Cardiac muscle cell (in vitro differentiated cells and primary cell): ENCODE data around the gene MPG. TPM values are rescaled to one million over a fixed set of nuclear protein-coding genes. Genes with fewer than 3 reads are reported as not detected.

Experiments used
- DNase-seq, 2 donors: peaks; one replicate each; pipeline versions ENCODE4 v3.0.0 to v3.0.0-alpha.2; 2010 to 2017; ENCODE audit warnings: low read depth in 1 of 2, low spot score in 1 of 2
- H3K27ac ChIP-seq: fragments of 200-600 bp; sonication (generic); 2 replicates; pipeline ENCODE4 v1.5.1; 2016
- H3K27me3 ChIP-seq: fragments of 200-600 bp; sonication (generic); 2 replicates; pipeline ENCODE4 v1.6.0; 2016; ENCODE audit warnings: control low read depth
- H3K36me3 ChIP-seq: fragments of 200-600 bp; sonication (generic); 2 replicates; pipeline ENCODE4 v1.5.1; 2016; ENCODE audit warnings: control low read depth
- H3K4me1 ChIP-seq: fragments of 200-600 bp; sonication (generic); 2 replicates; pipeline ENCODE4 v1.8.1; 2017; ENCODE audit warnings: low read depth, mild to moderate bottlenecking, mixed run types
- H3K4me3 ChIP-seq: fragments of 200-600 bp; sonication (generic); 2 replicates; pipeline ENCODE4 v1.5.1; 2016; ENCODE audit warnings: mild to moderate bottlenecking
- H3K9me3 ChIP-seq: fragments of 200-600 bp; sonication (generic); 2 replicates; pipeline ENCODE4 v1.5.1; 2017; ENCODE audit warnings: low read depth, mild to moderate bottlenecking, control low read depth
- polyA plus RNA-seq: library from polyadenylated mRNA; unstranded; fragments of >200 nt; fragmentation: Nextera tagmentation; extraction: Ambion mirVana; gene quantifications from 2 replicates; pipeline ENCODE4 v1.2.1, GENCODE V29; 2016
- total RNA-seq: library from RNA; depleted of rRNA; stranded (reverse); fragments of >200 nt; gene quantifications from 2 replicates; pipeline ENCODE4 v1.2.3, GENCODE V29; 2016
- TF ChIP-seq, protein P1 (sequence below): IDR thresholded peaks from 2 replicates; pipeline ENCODE4 v1.5.1; 2012; ENCODE audit warnings: low read depth, mild to moderate bottlenecking, low read length

MPG gene
- total and polyA plus RNA-seq, 2 experiments from 2014 or later, result 78.2 to 90.2 TPM

DNA sequence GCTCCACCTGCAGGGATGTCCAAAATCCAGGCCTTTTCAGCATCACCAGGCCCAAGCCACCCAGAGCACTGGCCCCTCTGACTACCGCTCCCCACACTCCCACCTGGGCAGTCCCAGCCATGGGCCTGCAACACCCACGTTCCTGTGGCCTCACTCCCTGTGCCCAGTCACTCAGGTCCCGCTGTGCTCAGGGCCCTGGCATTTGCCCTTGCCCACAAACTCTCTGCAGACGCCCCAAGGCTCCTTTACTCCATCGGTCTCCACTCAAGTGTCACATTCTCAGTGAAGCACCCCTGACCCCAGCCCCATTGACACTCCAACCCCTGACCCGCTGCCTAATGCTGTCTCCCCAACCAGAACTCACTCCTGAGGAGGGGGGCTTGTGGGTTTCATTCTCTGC lies 23.6 kb downstream of the MPG start:
- Histone ChIP-seq H3K4me1 (no peaks in the 10 kb centered on the region), H3K27me3 (no peaks in the 10 kb centered on the region), H3K36me3 (no peaks in the 10 kb centered on the region), H3K27ac (no peak overlapping the region), H3K9me3 (no peaks in the 10 kb centered on the region), H3K4me3 (no peak overlapping the region)
- TF ChIP-seq, protein P1, sequence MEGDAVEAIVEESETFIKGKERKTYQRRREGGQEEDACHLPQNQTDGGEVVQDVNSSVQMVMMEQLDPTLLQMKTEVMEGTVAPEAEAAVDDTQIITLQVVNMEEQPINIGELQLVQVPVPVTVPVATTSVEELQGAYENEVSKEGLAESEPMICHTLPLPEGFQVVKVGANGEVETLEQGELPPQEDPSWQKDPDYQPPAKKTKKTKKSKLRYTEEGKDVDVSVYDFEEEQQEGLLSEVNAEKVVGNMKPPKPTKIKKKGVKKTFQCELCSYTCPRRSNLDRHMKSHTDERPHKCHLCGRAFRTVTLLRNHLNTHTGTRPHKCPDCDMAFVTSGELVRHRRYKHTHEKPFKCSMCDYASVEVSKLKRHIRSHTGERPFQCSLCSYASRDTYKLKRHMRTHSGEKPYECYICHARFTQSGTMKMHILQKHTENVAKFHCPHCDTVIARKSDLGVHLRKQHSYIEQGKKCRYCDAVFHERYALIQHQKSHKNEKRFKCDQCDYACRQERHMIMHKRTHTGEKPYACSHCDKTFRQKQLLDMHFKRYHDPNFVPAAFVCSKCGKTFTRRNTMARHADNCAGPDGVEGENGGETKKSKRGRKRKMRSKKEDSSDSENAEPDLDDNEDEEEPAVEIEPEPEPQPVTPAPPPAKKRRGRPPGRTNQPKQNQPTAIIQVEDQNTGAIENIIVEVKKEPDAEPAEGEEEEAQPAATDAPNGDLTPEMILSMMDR, result no peak
- DNase-seq, result no peak

GRCh38 chr16:102060-102855 lies 24.2 kb downstream of the MPG start:
- no peak overlapping the region for H3K4me3 ChIP-seq
- TF ChIP-seq, protein P1, result no peak

DNA sequence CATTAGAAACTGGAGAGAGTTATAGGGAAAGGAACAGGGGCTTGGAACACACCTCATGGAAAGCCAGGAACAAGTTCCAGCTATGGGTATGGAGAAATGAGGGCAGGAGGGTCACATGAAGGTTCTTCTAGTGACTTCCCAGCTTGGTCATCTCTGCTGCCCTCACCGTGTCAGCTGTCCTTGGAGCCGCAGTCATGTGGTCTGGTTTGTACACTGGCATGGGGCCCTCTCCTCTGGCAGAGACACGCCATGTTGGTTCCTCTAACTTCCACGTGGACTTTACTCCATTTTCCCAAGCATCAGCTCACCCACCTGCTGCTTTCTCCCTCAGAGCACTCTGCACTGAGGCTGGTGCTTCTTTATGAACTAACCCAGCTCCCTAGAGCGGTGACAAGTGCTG lies 26.3 kb downstream of the MPG start:
- TF ChIP-seq, protein P1, result no peak
- Histone ChIP-seq H3K9me3 (no peaks in the 10 kb centered on the region), H3K4me1 (no peaks in the 10 kb centered on the region), H3K36me3 (peaks cover 4% of the 10 kb centered on the region), H3K27me3 (no peaks in the 10 kb centered on the region), H3K4me3 (no peak overlapping the region), H3K27ac (no peak overlapping the region)
- no peak for DNase-seq

More at GRCh38 chr16:102060-102855, 24.2 kb downstream of the MPG start:
- H3K27me3 ChIP-seq, result no peaks in the 10 kb centered on the region
- no peaks in the 10 kb centered on the region for H3K9me3 ChIP-seq
- peak in 1 of 2 donors; percentile 73 for DNase-seq
- no peaks in the 10 kb centered on the region for H3K36me3 ChIP-seq
- no peak overlapping the region for H3K27ac ChIP-seq
- H3K4me1 ChIP-seq, result no peaks in the 10 kb centered on the region

DNA sequence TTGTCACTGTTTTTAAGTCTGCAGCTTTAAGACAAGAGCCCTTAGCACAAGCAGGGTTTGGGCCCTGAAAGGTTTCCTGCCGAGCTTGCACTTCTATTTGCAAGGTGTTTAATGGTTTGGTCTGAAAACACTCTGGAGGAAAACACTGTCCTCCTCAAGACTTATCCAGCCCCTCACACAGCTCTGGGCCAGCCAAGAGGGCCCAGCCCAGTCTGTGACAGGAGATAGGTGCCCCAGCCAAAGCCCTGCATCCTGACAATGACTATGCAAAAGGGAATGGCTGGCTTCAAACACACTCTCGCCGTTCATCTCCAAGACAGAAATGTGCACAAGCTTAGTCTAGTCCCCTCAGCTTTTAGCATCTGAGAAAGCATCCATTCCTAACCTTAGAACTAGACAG lies 26.9 kb downstream of the MPG start:
- TF ChIP-seq, protein P1, result no peak
- no peak for DNase-seq
- Histone ChIP-seq H3K4me3 (no peak overlapping the region), H3K9me3 (no peaks in the 10 kb centered on the region), H3K4me1 (no peaks in the 10 kb centered on the region), H3K27me3 (no peaks in the 10 kb centered on the region), H3K36me3 (peaks cover 5% of the 10 kb centered on the region), H3K27ac (no peak overlapping the region)

DNA sequence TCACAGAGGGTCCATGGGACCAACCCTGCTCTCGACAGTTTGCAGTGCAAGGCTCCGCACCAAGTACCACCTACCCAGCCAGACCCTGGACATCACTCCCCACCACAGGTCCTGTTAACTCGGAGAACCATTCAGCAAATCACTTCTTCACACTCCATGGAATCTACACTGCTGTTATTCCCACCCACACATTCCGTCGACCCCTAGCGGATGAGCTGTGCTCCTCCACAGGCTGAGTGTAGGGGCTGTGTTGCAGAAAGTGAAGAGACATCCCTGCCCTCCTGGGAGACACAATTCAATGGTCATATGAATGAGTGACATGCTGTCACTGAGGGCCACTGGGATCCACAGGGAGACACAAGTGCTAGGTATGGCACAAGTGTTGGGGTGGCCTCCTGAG lies 27.5 kb downstream of the MPG start:
- Histone ChIP-seq H3K27ac (no peak overlapping the region), H3K36me3 (peaks cover 8% of the 10 kb centered on the region), H3K4me1 (no peaks in the 10 kb centered on the region), H3K27me3 (no peaks in the 10 kb centered on the region), H3K4me3 (no peak overlapping the region), H3K9me3 (no peaks in the 10 kb centered on the region)
- TF ChIP-seq, protein P1, result no peak
- DNase-seq, result no peak
